SK-N-MC (cell line): ENCODE data around the gene TXLNG.

ENCODE experiments used
- DNase-seq: peaks from one replicate; pipeline ENCODE4 v3.0.0-alpha.2; 2011; ENCODE audit warnings: low read depth, low spot score
- H3K27ac ChIP-seq: fragments of 200-600 bp; sonication (generic); 2 replicates; pipeline ENCODE4 v1.5.1; 2016; ENCODE audit warnings: mixed run types
- H3K36me3 ChIP-seq: fragments of 200-600 bp; sonication (generic); 2 replicates; pipeline ENCODE4 v1.6.1; 2017; ENCODE audit warnings: antibody characterized with exemption, low read length, mixed read lengths; ENCODE audit not compliant: insufficient read depth
- H3K4me3 ChIP-seq: fragments of 200-600 bp; sonication (generic); 2 replicates; pipeline ENCODE4 v1.5.1; 2016
- H3K9ac ChIP-seq: fragments of 200-600 bp; sonication (generic); 2 replicates; pipeline ENCODE4 v1.8.0; 2017; ENCODE audit warnings: mixed run types, mixed read lengths; ENCODE audit not compliant: insufficient read length
- H3K9me3 ChIP-seq: fragments of 200-600 bp; sonication (generic); 2 replicates; pipeline ENCODE4 v1.6.1; 2017; ENCODE audit warnings: low read depth, mild to moderate bottlenecking, antibody characterized with exemption, low read length, moderate library complexity, mixed read lengths
- EZH2 ChIP-seq: fragments of 200-600 bp; sonication (generic); IDR thresholded peaks from one replicate; pipeline ENCODE4 v1.6.1; 2017; ENCODE audit warnings: antibody characterized with exemption
- FOXP2 ChIP-seq: optimal IDR thresholded peaks from 2 replicates; pipeline ENCODE3; 2011; ENCODE audit warnings: mild to moderate bottlenecking, moderate library complexity; ENCODE audit not compliant: insufficient read depth; ENCODE audit errors: extremely low read length, control extremely low read depth
- POLR2AphosphoS5 ChIP-seq: IDR thresholded peaks from 2 replicates; pipeline ENCODE4 v1.6.1; 2012; ENCODE audit warnings: mild to moderate bottlenecking, low read depth, low read length, borderline replicate concordance

Gene TXLNG

GRCh38 chrX:16797358-16797757 is 11.1 kb downstream of the TXLNG start:
- peaks cover 26% of the 10 kb centered on the region for H3K36me3 ChIP-seq
- H3K9ac ChIP-seq = no peak overlapping the region
- no peak for DNase-seq
- H3K9me3 ChIP-seq = no peaks in the 10 kb centered on the region
- TF ChIP-seq FOXP2 = no peak
- TF ChIP-seq POLR2AphosphoS5 = no peak
- no peak for TF ChIP-seq EZH2
- H3K27ac ChIP-seq = 0 out of 2 replicates have a peak overlapping the region, but pooled peaks have one; percentile 0
- H3K4me3 ChIP-seq = no peak overlapping the region

GRCh38 chrX:16797841-16798240 is 11.6 kb downstream of the TXLNG start:
- peaks cover 26% of the 10 kb centered on the region for H3K36me3 ChIP-seq
- no peaks in the 10 kb centered on the region for H3K9me3 ChIP-seq
- no peak for TF ChIP-seq FOXP2
- no peak for TF ChIP-seq POLR2AphosphoS5
- no peak for TF ChIP-seq EZH2
- DNase-seq = no peak
- no peak overlapping the region for H3K4me3 ChIP-seq
- peak overlapping the region; percentile 0 for H3K27ac ChIP-seq
- no peak overlapping the region for H3K9ac ChIP-seq

- TF ChIP-seq POLR2AphosphoS5 (no peak), FOXP2 (no peak), EZH2 (no peak)
- 0 out of 2 replicates have a peak overlapping the region, but pooled peaks have one; percentile 13 for H3K27ac ChIP-seq
- no peaks in the 10 kb centered on the region for H3K9me3 ChIP-seq
- peaks cover 3% of the 10 kb centered on the region; the same call in 1 of the 2 replicates for H3K36me3 ChIP-seq
- no peak overlapping the region for H3K9ac ChIP-seq
- H3K4me3 ChIP-seq = no peak overlapping the region
- DNase-seq = no peak
Observed at GRCh38 chrX:16804923-16805464, 18.7 kb downstream of the TXLNG start.

DNA sequence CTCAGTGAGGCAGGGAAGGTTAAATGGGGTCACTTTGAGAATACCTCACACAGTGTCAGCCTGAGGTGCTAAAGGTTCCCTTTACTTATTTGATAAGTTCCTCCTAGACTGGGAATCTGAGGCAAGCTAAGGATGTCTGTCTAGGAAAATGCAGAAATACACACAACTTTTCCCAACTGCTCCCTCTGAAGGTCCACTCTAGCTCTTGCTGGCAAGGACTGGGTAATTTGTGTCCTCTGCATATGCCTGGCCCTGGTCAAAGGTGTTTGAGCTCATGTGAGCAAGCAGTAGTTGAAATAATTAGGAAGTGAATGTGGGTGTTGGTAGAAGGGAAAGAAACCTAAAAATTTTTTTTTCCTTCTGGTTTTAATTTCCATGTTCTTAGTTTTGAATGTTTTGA is 21.3 kb downstream of the TXLNG start:
- no peak for DNase-seq
- Histone ChIP-seq H3K27ac (no peak overlapping the region), H3K9me3 (no peaks in the 10 kb centered on the region), H3K4me3 (no peak overlapping the region), H3K9ac (no peak overlapping the region), H3K36me3 (peaks cover 6% of the 10 kb centered on the region; the same call in 1 of the 2 replicates)
- TF ChIP-seq EZH2 (no peak), POLR2AphosphoS5 (no peak), FOXP2 (no peak)

GRCh38 chrX:16807976-16808542 is 21.8 kb downstream of the TXLNG start:
- Histone ChIP-seq H3K9ac (no peak overlapping the region), H3K9me3 (no peaks in the 10 kb centered on the region), H3K4me3 (no peak overlapping the region), H3K36me3 (peaks cover 11% of the 10 kb centered on the region; the same call in 1 of the 2 replicates), H3K27ac (no peak overlapping the region)
- DNase-seq = no peak
- TF ChIP-seq EZH2 = no peak
- no peak for TF ChIP-seq FOXP2
- TF ChIP-seq POLR2AphosphoS5 = no peak

DNA sequence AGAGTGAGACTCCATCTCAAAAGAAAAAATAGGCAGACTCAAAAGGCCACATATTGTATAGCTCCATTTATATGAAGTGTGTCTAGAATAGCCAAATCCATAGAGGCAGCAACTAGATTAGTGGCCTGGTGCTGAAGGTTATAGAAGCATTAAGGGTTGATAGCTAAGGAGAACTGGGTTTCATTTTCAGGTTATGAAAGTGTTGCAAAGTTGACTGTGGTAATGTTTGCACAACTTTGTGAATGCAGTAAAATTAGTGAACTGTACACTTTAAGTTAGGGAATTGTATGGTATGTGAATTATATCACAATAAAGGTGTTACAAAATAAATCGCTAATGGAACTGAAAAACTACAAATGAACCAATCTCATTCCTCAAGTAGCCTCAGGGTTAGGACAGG is 28.3 kb downstream of the TXLNG start:
- no peak for DNase-seq
- Histone ChIP-seq H3K27ac (no peak overlapping the region), H3K9me3 (no peaks in the 10 kb centered on the region)

GRCh38 chrX:16819634-16820033 is 33.4 kb downstream of the TXLNG start:
- no peak overlapping the region for H3K9ac ChIP-seq
- no peak overlapping the region for H3K4me3 ChIP-seq
- H3K9me3 ChIP-seq = no peaks in the 10 kb centered on the region
- no peak overlapping the region; the same call in 1 of the 2 replicates for H3K27ac ChIP-seq
- TF ChIP-seq EZH2 (no peak), POLR2AphosphoS5 (no peak), FOXP2 (no peak)
- H3K36me3 ChIP-seq = peaks cover 25% of the 10 kb centered on the region
- no peak for DNase-seq

More for the DNA sequence above, 28.3 kb downstream of the TXLNG start:
- Histone ChIP-seq H3K9ac (no peak overlapping the region), H3K36me3 (peaks cover 17% of the 10 kb centered on the region), H3K4me3 (no peak overlapping the region)
- TF ChIP-seq EZH2 = no peak
- TF ChIP-seq POLR2AphosphoS5 = no peak
- TF ChIP-seq FOXP2 = no peak

DNA sequence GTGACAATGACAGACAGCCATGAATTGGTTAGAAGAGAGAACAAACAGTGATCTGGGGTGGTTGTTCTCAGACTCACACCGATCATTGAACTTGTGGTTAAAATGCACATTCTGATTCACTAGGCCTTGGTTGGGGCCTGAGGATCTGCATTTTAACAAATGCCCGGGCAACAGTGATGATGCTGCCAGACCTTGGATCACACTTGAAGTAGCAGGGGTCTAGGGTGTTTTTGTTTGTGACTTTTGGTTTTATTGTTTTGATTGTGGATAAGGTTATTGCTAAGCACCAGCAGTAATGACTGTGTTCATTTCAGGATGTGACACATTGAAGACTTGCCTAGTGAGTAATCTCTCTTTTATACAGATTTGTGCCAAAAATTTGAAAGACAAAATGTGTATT is 36.5 kb downstream of the TXLNG start:
- TF ChIP-seq EZH2 (no peak), FOXP2 (no peak), POLR2AphosphoS5 (no peak)
- no peaks in the 10 kb centered on the region for H3K9me3 ChIP-seq
- no peak overlapping the region for H3K4me3 ChIP-seq
- no peak overlapping the region for H3K27ac ChIP-seq
- no peak for DNase-seq
- H3K9ac ChIP-seq = no peak overlapping the region
- H3K36me3 ChIP-seq = peaks cover 25% of the 10 kb centered on the region
